ENCODE measurements around the gene IPO11. TPM values are rescaled to one million over a fixed set of nuclear protein-coding genes. Genes with fewer than 3 reads are reported as not detected.
"Not testable (repeated sequence)": the region's sequence is repeated elsewhere in the genome, so short reads cannot be mapped to it uniquely, and the experiment has no call there.

Gene IPO11
- total RNA-seq, 1 experiment from 2014 or later, result 23.0 TPM

DNA sequence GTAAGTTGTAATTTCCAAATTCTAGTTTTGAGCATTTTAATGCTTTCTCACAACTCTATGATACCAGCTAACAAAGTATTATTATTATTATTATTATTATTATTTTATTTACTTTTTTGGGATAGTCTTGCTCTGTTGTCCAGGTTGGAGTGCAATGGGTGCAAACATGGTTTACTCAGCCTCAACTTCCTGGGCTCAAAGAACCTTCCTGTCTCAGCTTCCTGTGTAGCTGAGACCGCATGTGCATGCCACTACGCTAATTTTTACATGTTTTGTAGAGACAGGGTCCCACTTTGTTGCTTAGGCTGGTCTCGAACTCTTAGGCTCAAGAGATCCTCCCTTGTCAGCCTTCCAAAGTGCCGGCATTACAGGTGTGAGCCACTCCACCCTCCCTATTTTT is 193.1 kb downstream of the IPO11 start:
- DNase-seq (ENCODE audit: low read depth, low spot score), result no peak
- in situ Hi-C loops (cut with HindIII; ENCODE audit: low pct_unique_long_range_greater_than_20kb, low sequenced_read_pairs), result no loop called here

DNA sequence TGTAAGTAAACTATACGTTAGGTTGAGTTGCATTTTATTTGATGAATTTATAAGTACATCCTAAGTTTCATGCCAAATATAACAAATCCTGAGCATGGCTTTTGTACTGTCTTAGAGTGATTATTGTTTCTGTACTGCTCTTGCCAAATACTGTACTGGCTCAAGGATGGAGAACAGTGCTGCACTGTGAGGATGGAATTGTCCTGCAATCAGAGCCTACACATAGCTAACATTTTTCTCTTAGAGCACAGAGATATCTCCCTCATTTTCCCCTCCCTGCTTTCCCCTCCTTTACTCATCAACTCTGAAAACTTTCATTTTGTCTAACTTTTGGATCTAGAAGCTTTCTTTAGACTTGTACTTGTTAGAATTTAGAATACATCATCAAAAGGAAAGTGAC is 194.3 kb downstream of the IPO11 start:
- in situ Hi-C loops (cut with HindIII; ENCODE audit: low pct_unique_long_range_greater_than_20kb, low sequenced_read_pairs), result no loop called here
- DNase-seq (ENCODE audit: low read depth, low spot score), result no peak

DNA sequence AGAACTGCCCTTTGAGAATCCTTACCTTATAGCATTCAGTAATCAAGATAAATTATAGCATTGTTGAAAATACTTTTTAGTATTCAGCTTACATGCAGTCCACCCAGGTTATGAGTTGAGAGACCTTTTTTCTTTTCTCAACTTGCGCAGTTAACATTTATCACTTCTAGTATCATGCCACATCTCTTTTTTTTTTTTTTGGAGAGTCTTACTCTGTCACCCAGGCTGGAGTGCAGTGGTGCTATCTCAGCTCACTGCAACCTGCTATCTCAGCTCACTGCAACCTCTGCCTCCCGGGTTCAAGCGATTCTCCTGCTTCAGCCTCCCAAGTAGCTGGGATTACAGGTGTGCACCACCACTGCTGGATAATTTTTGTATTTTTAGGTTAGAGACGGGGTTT is 195.1 kb downstream of the IPO11 start:
- in situ Hi-C loops (cut with HindIII; ENCODE audit: low pct_unique_long_range_greater_than_20kb, low sequenced_read_pairs), result no loop called here
- DNase-seq (ENCODE audit: low read depth, low spot score), result no peak

DNA sequence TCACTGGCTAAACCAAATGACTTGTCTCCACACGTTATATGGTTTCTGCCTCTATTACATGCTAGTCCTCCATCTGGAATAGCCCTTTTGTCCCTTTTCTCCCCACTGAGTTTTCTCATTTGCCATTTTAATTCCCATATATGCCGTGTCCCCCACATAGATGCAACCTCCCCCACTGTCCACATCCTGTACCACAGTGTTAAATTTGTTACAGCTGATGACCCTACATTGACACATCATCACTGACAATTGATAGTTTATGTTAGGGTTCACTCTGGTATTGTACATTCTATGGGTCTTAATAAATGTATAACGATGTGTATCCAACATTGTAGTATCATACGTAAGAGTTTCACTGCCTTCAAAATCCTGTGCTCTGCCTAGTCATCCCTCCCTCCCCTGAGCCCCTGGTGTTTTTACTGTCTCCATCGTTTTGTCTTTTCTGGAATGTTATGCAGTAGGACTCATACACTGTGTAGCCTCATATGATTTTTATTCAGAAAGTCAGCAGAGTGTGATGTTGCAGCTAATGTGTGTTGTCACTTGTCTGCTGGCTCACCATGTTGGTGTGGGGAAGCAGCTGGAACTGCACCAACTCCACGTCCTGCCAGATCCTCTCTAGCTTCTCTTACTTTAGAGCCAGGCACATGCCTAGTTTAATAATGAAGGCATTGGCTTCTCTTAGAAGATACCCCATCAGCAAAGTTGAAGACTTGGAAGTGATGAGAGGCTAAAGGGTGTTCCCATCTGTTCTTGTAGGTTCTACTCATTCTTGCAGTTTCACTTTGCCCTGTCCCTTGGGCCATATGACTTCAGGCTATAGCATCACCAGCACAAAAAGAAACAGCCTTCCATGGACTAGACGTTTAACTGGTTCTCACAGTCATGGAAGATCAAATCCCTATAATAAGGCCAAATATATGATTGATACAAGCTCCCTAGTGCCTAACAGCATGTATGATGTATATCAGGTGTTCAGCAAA is 196.3 kb downstream of the IPO11 start:
- in situ Hi-C loops (cut with HindIII; ENCODE audit: low pct_unique_long_range_greater_than_20kb, low sequenced_read_pairs), result no loop called here

DNA sequence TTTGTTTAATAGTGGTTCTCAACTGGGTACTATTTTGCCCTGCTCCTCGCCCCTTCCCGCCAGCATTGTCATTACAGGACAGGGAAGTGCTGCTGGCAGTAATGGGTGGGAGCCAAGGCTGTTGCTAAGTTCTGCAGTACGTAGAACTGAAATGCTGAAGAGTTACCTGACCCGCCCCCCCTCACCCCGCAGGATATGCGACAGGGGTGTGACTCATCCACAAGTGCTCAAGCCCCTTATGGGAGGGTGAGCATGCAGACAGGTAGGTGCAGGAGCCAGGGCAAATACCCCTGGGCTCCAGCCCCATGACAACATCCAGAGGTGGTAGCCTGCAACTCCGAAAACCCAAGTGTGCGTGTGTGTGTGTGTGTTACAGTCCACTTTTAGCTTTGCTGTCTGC is 201.8 kb downstream of the IPO11 start:
- in situ Hi-C loops (cut with HindIII; ENCODE audit: low pct_unique_long_range_greater_than_20kb, low sequenced_read_pairs), result no loop called here

More for the DNA sequence above, 196.3 kb downstream of the IPO11 start:
- DNase-seq (ENCODE audit: low read depth, low spot score), result no peak

DNA sequence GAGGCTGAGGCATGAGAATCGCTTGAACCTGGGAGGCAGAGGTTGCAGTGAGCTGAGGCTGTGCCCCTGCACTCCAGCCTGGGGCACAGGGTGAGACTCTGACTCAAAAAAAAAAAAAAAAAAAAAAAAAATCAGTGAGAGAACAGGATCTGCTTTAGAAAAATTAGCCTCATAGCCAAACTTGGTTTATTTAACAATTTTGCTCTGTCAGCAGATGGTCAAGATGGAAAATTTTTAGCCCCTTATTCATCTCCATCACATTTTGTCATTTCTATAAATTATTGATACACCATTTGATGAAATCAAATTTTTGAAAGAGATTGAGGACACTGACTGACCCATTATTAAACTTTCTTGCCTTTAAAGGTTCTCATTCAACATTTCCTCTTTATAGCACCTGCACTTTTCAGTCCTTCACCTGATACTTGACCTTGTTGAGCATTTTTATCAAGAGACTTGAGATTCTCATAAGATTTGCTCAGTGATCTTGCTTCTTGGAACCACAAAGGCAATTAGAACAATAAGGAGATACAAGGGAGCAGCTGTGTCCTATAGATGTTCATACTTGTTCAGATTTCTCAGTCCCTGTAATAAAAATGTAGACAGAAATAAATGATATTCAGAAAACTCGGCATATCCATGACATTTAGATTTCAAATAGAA is 204.2 kb downstream of the IPO11 start:
- DNase-seq (ENCODE audit: low read depth, low spot score), result no peak
- in situ Hi-C loops (cut with HindIII; ENCODE audit: low pct_unique_long_range_greater_than_20kb, low sequenced_read_pairs), result no loop called here

More for the DNA sequence above, 201.8 kb downstream of the IPO11 start:
- no peak for DNase-seq (ENCODE audit: low read depth, low spot score)

DNA sequence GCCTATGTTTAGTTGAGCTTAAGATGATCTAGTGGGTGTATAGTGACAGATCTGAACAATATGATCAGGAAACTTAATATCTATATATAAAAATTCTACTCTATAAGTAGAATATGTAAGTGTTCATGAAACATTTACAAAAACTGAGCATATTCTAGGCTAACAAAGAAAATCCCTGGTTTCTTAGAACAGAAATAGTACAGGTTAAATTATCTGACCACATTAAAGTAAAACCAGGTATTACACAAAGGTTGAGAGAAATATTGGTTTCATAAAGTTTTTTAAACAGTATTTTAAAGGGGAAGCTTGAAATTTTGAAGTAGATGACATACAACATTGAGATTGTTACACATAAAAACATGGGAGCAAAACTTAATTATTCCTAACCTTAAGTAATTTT is 205.4 kb downstream of the IPO11 start:
- in situ Hi-C loops (cut with HindIII; ENCODE audit: low pct_unique_long_range_greater_than_20kb, low sequenced_read_pairs), result no loop called here
- DNase-seq (ENCODE audit: low read depth, low spot score), result no peak

DNA sequence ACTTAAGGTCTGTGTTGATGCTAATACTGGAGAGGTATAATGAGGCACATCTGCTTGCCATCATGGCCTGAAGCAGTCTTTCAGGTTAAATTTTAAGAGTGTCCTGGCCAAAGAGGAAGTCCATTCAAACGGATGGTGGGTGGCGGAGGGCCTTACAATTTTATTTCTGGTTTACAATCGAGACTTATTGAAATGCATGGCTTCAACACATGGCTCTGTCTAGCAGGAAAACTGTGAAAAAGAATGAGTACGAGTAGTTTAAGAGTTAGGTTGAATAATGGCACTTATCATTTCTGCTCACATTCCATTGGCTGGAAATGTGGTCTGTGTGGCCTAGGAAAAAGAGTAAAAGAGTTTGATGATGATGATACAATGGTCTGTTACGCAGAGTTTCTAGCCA is 208.2 kb downstream of the IPO11 start:
- in situ Hi-C loops (cut with HindIII; ENCODE audit: low pct_unique_long_range_greater_than_20kb, low sequenced_read_pairs), result no loop called here
- DNase-seq (ENCODE audit: low read depth, low spot score), result no peak

DNA sequence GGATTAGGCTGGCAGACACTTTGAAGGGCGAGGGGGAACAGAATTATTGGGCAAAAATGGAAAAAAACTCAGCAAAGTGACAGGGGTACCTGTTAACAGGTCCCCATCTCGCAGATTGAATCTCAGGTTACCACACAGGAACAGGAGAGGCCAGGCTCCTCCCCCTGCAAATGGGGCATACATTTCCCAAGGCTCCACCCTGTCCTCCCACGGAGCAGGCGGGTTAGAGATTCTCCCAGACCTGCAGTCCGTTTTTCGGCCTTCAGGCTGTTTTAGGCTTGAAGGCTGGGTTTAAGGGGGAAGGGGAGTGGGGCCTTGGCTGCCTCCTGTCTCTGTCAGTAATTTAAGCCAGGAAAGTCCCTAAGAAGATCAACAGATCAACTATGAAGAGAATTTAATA is 208.7 kb downstream of the IPO11 start:
- in situ Hi-C loops (cut with HindIII; ENCODE audit: low pct_unique_long_range_greater_than_20kb, low sequenced_read_pairs), result no loop called here
- no peak for DNase-seq (ENCODE audit: low read depth, low spot score)

DNA sequence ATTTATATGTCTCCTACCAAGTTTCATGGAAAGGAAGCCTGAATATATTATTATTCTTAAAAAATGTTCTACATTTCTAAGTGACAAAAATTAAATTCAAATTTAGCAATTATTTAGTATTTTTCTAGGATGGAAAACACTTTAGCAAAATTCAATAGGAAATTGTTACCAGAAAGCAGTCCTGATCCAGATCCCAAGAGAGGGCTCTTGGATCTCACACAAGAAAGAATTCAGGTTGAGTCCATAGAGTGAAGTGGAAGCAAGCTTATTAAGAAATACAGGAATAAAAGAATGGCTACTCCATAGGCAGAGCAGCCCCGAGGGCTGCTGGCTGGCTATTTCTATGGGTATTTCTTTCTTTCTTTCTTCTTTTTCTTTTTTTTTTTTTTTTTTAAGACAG is 210.7 kb downstream of the IPO11 start:
- no peak for DNase-seq (ENCODE audit: low read depth, low spot score)
- in situ Hi-C loops (cut with HindIII; ENCODE audit: low pct_unique_long_range_greater_than_20kb, low sequenced_read_pairs), result no loop called here

DNA sequence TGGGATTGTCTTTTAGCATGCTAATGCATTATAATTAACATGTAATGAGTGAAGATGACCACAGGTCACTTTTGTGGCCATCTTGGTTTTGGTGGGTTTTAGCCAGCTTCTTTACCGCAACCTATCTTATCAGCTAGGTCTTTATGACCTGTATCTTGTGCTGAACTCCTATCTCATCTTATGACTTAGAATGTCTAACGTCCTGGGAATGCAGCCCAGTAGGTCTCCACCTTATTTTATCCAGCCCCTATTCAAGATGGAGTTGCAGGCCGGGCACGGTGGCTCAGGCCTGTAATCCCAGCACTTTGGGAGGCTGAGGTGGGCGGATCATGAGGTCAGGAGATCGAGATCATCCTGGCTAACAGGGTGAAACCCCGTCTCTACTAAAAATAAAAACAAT is 211.9 kb downstream of the IPO11 start:
- in situ Hi-C loops (cut with HindIII; ENCODE audit: low pct_unique_long_range_greater_than_20kb, low sequenced_read_pairs), result not testable (repeated sequence)

DNA sequence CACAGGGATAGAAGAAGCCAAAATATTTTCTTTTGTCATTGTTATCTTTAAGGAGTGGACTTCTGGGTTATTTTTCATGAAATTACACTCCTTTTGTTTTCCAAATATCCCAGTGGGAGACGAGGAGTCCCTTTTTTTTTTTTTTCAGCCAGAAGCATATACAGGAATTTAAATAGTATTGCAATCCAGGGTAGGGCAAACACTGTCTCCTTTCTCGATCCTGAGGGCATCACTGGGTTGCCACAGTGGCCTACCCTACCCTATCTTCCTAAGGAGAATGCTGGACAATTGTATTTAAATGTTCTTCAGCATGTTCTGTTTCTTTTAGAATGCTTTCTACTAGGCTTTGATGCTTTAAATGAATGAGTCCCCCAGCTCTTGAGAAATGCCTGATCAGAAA is 214.0 kb downstream of the IPO11 start:
- in situ Hi-C loops (cut with HindIII; ENCODE audit: low pct_unique_long_range_greater_than_20kb, low sequenced_read_pairs), result no loop called here
- no peak for DNase-seq (ENCODE audit: low read depth, low spot score)

More for the DNA sequence above, 211.9 kb downstream of the IPO11 start:
- not testable (repeated sequence) for DNase-seq (ENCODE audit: low read depth, low spot score)

DNA sequence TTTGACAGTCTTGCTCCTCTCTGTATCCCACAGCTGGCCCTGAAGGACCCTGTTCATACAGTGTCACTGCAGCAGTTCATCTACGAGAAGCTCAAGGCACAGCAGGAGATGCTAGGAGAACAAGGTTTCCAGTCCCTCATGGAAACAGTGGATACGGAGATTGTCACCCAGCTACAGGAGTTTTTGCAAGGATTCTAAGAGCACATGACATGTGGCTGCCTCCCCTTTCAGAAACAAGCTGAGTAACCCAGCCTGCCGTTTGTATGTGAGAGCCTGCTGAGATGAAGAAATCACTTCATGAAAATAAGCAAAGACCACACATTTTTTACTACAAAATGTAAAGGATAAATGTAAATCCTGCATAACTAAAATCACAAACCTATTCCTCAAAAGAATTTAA is 214.6 kb downstream of the IPO11 start:
- no peak for DNase-seq (ENCODE audit: low read depth, low spot score)
- in situ Hi-C loops (cut with HindIII; ENCODE audit: low pct_unique_long_range_greater_than_20kb, low sequenced_read_pairs), result no loop called here

DNA sequence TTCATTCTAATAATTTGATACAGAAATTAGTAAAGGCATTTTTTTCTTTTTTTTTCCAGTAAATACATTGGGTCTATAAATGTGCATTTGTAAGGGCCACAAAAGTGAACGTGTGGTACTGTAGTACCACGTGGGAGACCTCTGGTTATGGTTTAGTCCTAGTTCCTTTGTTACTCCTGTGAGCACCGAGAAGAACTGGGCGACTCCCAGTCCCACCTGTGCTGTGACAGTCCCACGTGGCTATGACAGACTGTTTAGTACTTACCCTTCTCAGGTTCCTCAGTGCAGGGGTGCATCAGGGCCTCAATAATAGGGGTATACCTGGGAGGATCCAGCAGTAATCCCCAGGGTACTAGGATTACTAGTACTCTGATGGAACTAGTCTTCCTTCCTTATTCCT is 215.3 kb downstream of the IPO11 start:
- DNase-seq (ENCODE audit: low read depth, low spot score), result no peak
- in situ Hi-C loops (cut with HindIII; ENCODE audit: low pct_unique_long_range_greater_than_20kb, low sequenced_read_pairs), result no loop called here

DNA sequence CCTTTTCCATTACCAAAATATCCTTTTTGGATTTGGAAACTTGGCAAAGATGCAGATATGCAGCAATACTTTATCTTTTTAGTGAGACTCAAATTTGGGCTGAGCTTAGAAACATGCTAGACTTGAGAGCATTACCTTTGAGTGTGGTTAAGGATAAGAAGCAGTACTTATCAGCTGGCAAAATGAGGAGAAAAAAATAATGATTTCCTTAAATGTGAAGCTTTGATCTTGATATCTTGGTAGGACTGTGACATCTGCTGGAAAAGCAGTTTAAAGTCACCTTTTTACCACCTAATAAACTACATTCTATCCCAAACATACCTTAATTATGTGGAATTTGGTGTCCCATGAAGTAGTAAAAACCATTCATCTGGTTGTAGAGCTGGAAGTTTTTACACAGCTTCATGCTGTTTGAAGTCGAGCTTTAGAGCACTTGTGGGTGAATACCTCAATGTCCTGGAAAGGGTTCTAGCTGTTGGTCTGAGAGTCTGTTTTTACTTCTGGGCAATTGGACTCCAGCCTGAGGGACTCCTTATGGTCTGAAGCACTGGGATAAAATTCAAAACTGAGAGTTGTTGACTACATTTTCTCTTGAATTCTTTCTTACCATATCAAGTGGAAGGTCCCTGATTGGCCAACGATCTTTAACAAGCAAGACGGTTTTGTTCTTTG is 219.5 kb downstream of the IPO11 start:
- in situ Hi-C loops (cut with HindIII; ENCODE audit: low pct_unique_long_range_greater_than_20kb, low sequenced_read_pairs), result no loop called here
- no peak for DNase-seq (ENCODE audit: low read depth, low spot score)

DNA sequence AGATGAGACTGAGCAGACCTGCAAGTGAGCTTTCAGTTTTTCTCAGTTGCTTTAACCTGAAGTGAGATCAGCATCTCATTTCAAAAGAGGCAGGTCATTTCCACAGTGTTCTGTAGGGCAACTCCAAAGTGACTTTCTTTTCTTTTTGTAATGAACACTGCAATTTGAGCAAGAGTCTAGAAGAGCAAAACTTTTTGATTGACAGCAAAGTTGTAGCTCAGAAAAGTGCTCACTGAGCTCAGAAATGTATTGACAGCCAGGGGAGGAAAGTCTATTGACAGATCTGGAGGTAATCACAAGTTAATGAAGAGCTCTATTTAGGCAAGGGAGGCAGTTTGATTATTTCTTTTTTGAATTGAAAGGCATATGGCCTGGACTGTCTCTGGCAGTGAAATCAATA is 220.7 kb downstream of the IPO11 start:
- in situ Hi-C loops (cut with HindIII; ENCODE audit: low pct_unique_long_range_greater_than_20kb, low sequenced_read_pairs), result no loop called here

DNA sequence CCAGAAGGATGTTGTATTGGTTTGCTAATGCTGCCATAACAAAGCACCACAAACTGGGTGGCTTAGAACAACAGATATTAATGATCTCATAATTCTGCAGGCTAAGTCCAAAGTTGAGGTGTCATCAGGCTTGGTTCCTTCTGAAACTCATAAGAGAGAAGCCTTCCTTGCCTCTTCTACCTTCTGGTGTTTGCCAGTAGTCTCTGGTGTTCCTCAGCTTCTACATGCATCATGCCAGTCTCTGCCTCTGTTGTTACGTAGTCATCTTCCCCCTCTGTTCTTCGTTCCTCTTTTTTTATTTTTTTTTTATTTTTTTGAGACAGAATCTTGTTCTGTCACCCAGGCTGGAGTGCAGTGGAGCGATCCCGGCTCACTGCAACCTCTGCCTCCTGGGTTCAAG is 227.9 kb downstream of the IPO11 start:
- DNase-seq (ENCODE audit: low read depth, low spot score), result no peak
- in situ Hi-C loops (cut with HindIII; ENCODE audit: low pct_unique_long_range_greater_than_20kb, low sequenced_read_pairs), result no loop called here

More for the DNA sequence above, 220.7 kb downstream of the IPO11 start:
- no peak for DNase-seq (ENCODE audit: low read depth, low spot score)

DNA sequence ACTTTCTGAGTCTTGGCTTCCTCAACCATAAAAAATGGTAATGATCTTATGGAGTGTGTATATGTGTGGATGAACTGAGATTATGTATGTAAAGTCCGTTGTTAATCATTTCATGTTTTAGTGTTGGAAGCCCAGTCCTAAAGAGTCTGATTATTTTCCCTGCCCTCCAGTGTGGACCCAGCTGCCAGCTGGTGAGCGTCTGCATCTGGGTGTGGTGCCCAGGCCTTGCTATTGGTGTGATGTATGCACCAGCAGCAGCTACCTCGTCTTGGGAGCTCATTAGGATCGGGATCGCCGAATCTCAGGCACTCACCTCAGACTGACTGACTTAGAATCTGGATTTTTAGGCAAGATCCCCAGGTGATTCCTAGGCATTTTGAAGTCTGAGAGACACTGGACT is 229.9 kb downstream of the IPO11 start:
- no peak for DNase-seq (ENCODE audit: low read depth, low spot score)
- in situ Hi-C loops (cut with HindIII; ENCODE audit: low pct_unique_long_range_greater_than_20kb, low sequenced_read_pairs), result no loop called here

Data from SK-MEL-5 (cell line).